ENCODE measurements around the gene STK32B. TPM values are rescaled to one million over a fixed set of nuclear protein-coding genes. Genes with fewer than 3 reads are reported as not detected.
A peak's percentile ranks its signal among the peaks of the same experiment; 100 is the strongest.
"Not testable (repeated sequence)": the region's sequence is repeated elsewhere in the genome, so short reads cannot be mapped to it uniquely, and the experiment has no call there.

The STK32B gene
- total RNA-seq, 1 experiment from 2014 or later: 16.8 TPM

GRCh38 chr4:5160668-5161067 is 109.4 kb downstream of the STK32B start:
- no peak for DNase-seq (ENCODE audit: low spot score)

- peak; percentile 6 for DNase-seq (ENCODE audit: low spot score)
These were observed 111.7 kb downstream of the STK32B start for GRCh38 chr4:5162909-5163508.

- peak; percentile 3 for DNase-seq (ENCODE audit: low spot score)
These were observed 113.1 kb downstream of the STK32B start for GRCh38 chr4:5164221-5164912.

GRCh38 chr4:5165420-5166369 is 114.4 kb downstream of the STK32B start:
- peak; percentile 83 for DNase-seq (ENCODE audit: low spot score)

GRCh38 chr4:5166377-5166776 is 115.1 kb downstream of the STK32B start:
- DNase-seq (ENCODE audit: low spot score): no peak

- DNase-seq (ENCODE audit: low spot score): no peak
These were observed 117.6 kb downstream of the STK32B start for GRCh38 chr4:5168891-5169290.

- DNase-seq (ENCODE audit: low spot score): not testable (repeated sequence)
These were observed 124.6 kb downstream of the STK32B start for GRCh38 chr4:5175836-5176235.

GRCh38 chr4:5184606-5185005 is 133.3 kb downstream of the STK32B start:
- no peak for DNase-seq (ENCODE audit: low spot score)

- no peak for DNase-seq (ENCODE audit: low spot score)
These were observed 134.3 kb downstream of the STK32B start for GRCh38 chr4:5185551-5185950.

GRCh38 chr4:5186271-5187064 is 135.2 kb downstream of the STK32B start:
- DNase-seq (ENCODE audit: low spot score): no peak

- DNase-seq (ENCODE audit: low spot score): no peak
These were observed 136.8 kb downstream of the STK32B start for GRCh38 chr4:5188130-5188529.

GRCh38 chr4:5191831-5192230 is 140.6 kb downstream of the STK32B start:
- DNase-seq (ENCODE audit: low spot score): no peak

GRCh38 chr4:5192271-5192670 is 141.0 kb downstream of the STK32B start:
- DNase-seq (ENCODE audit: low spot score): no peak

- no peak for DNase-seq (ENCODE audit: low spot score)
These were observed 141.4 kb downstream of the STK32B start for GRCh38 chr4:5192678-5193077.

GRCh38 chr4:5198656-5199541 is 147.6 kb downstream of the STK32B start:
- no peak for DNase-seq (ENCODE audit: low spot score)

GRCh38 chr4:5199912-5200311 is 148.6 kb downstream of the STK32B start:
- DNase-seq (ENCODE audit: low spot score): no peak

GRCh38 chr4:5200513-5200912 is 149.2 kb downstream of the STK32B start:
- DNase-seq (ENCODE audit: low spot score): no peak

- no peak for DNase-seq (ENCODE audit: low spot score)
These were observed 152.2 kb downstream of the STK32B start for GRCh38 chr4:5203309-5203992.

- no peak for DNase-seq (ENCODE audit: low spot score)
These were observed 152.7 kb downstream of the STK32B start for GRCh38 chr4:5203993-5204310.

- no peak for DNase-seq (ENCODE audit: low spot score)
These were observed 153.5 kb downstream of the STK32B start for GRCh38 chr4:5204781-5205180.

Measured in H4 (cell line).